SK-N-SH (cell line): ENCODE measurements around the gene TMEM50B. TPM values are rescaled to one million over a fixed set of nuclear protein-coding genes. Genes with fewer than 3 reads are reported as not detected.

Experiments used
- CTCF ChIA-PET: fragments of 300-600, 350-600 bp; formaldehyde crosslinking; extraction: SDS; loops from one replicate; lab custom pipeline; 2021; lab: Yijun Ruan, JAX
- POLR2A ChIA-PET: fragments of 350-600 bp; sonication (Branson Sonifier 250); formaldehyde crosslinking; extraction: SDS; loops from one replicate; lab custom pipeline; 2020; ENCODE audit warnings: antibody characterized with exemption, inconsistent platforms; lab: Yijun Ruan, JAX
- DNase-seq: peaks from one replicate; pipeline ENCODE4 v3.0.0; 2012
- H2AFZ ChIP-seq: fragments of 200-600 bp; sonication (generic); 2 replicates; pipeline ENCODE4 v1.8.1; 2016; ENCODE audit warnings: antibody characterized with exemption, mild to moderate bottlenecking, low read depth
- H3F3A ChIP-seq: fragments of 200-600 bp; sonication (generic); replicated peaks from 2 replicates; pipeline ENCODE3; 2016; ENCODE audit warnings: antibody characterized with exemption, mild to moderate bottlenecking; ENCODE audit not compliant: insufficient read depth
- H3K27ac ChIP-seq, 2 experiments: fragments of 200-500 bp in 1 of 2; fragments of 200-600 bp in 1 of 2; sonication (Bioruptor generic) in 1 of 2; sonication (generic), shearing (Covaris generic) in 1 of 2; 2 replicates each; pipeline versions ENCODE4 v1.5.1 to v1.6.1; 2014 to 2016; ENCODE audit warnings: low read depth in 2 of 2, inconsistent platforms in 1 of 2, low read length in 1 of 2, mild to moderate bottlenecking in 1 of 2, mixed read lengths in 1 of 2
- H3K27me3 ChIP-seq: fragments of 200-600 bp; sonication (generic), shearing (Covaris generic); 2 replicates; pipeline ENCODE4 v1.6.1; 2016; ENCODE audit warnings: mixed run types; ENCODE audit not compliant: insufficient read depth
- H3K36me3 ChIP-seq, 2 experiments: fragments of 200-500 bp in 1 of 2; fragments of 200-600 bp in 1 of 2; sonication (Bioruptor generic) in 1 of 2; sonication (generic) in 1 of 2; replicated peaks in 1 of 2; 2 replicates each; pipeline versions ENCODE3 to v1.5.1; 2014 to 2016; ENCODE audit warnings: low read length in 1 of 2, mild to moderate bottlenecking in 1 of 2; ENCODE audit not compliant: insufficient read depth in 2 of 2, control insufficient read depth in 1 of 2
- H3K4me1 ChIP-seq, 2 experiments: fragments of 200-500 bp in 1 of 2; fragments of 200-600 bp in 1 of 2; sonication (Bioruptor generic) in 1 of 2; sonication (generic), shearing (Covaris generic) in 1 of 2; 2 replicates each; pipeline versions ENCODE4 v1.5.1 to v1.6.1; 2014 to 2016; ENCODE audit warnings: low read depth in 1 of 2, low read length in 1 of 2, mixed run types in 1 of 2; ENCODE audit not compliant: insufficient read depth in 2 of 2, control insufficient read depth in 1 of 2
- H3K4me2 ChIP-seq: fragments of 200-600 bp; sonication (generic), shearing (Covaris generic); 2 replicates; pipeline ENCODE4 v1.6.1; 2017; ENCODE audit warnings: mixed run types
- H3K4me3 ChIP-seq, 2 experiments: fragments of 200-500 bp in 1 of 2; fragments of 200-600 bp in 1 of 2; sonication (Bioruptor generic) in 1 of 2; sonication (generic), shearing (Covaris generic) in 1 of 2; 2 replicates each; pipeline versions ENCODE4 v1.5.1 to v1.8.1; 2014 to 2016; ENCODE audit warnings: low read depth in 2 of 2, inconsistent platforms in 1 of 2, low read length in 1 of 2, mild to moderate bottlenecking in 1 of 2, mixed read lengths in 1 of 2, moderate library complexity in 1 of 2
- H3K79me2 ChIP-seq: fragments of 200-600 bp; sonication (generic); 2 replicates; pipeline ENCODE4 v1.8.1; 2017; ENCODE audit warnings: mild to moderate bottlenecking; ENCODE audit not compliant: insufficient read depth
- H3K9ac ChIP-seq: fragments of 200-600 bp; sonication (generic); 2 replicates; pipeline ENCODE4 v1.6.1; 2017; ENCODE audit warnings: mixed run types
- H3K9me2 ChIP-seq: fragments of 200-600 bp; sonication (generic); 2 replicates; pipeline ENCODE4 v1.6.1; 2017; ENCODE audit warnings: mixed run types
- H3K9me3 ChIP-seq: fragments of 200-600 bp; sonication (generic); 2 replicates; pipeline ENCODE4 v1.6.1; 2017; ENCODE audit warnings: mixed run types, mild to moderate bottlenecking, moderate library complexity
- H4K20me1 ChIP-seq: fragments of 200-600 bp; sonication (generic); 2 replicates; pipeline ENCODE4 v1.6.1; 2017; ENCODE audit warnings: mild to moderate bottlenecking, mixed run types; ENCODE audit not compliant: insufficient read depth
- CTCF ChIP-seq: fragments of 200-600 bp; sonication (generic); IDR thresholded peaks from 2 replicates; pipeline ENCODE4 v1.6.1; 2017; ENCODE audit warnings: antibody characterized with exemption, mild to moderate bottlenecking, moderate library complexity
- ELF1 ChIP-seq: IDR thresholded peaks from 2 replicates; pipeline ENCODE4 v1.4.0; 2012
- FOSL2 ChIP-seq: IDR thresholded peaks from 2 replicates; pipeline ENCODE4 v1.4.0; 2012; ENCODE audit warnings: low read depth, mild to moderate bottlenecking, moderate library complexity, borderline replicate concordance
- FOXJ3 ChIP-seq: sonication (generic); formaldehyde crosslinking; IDR thresholded peaks from 2 replicates; pipeline ENCODE4 v1.5.1; 2020; ENCODE audit warnings: mild to moderate bottlenecking, missing genetic modification reagents
- GATA2 ChIP-seq: sonication (generic); formaldehyde crosslinking; IDR thresholded peaks from 2 replicates; pipeline ENCODE4 v1.5.0; 2020; ENCODE audit warnings: mild to moderate bottlenecking, missing genetic modification reagents
- MAX ChIP-seq: IDR thresholded peaks from 2 replicates; pipeline ENCODE4 v1.4.0; 2012; ENCODE audit warnings: low read depth
- MXI1 ChIP-seq: IDR thresholded peaks from 2 replicates; pipeline ENCODE4 v1.6.1; 2012; ENCODE audit warnings: mild to moderate bottlenecking, low read depth, low read length, improper control_type of control experiment
- NRF1 ChIP-seq: IDR thresholded peaks from 2 replicates; pipeline ENCODE4 v1.6.1; 2012; ENCODE audit warnings: low read depth, mild to moderate bottlenecking, low read length
- PBX3 ChIP-seq: IDR thresholded peaks from 2 replicates; pipeline ENCODE4; 2012
- RCOR1 ChIP-seq: fragments of 150-350 bp; IDR thresholded peaks from 2 replicates; pipeline ENCODE4 v1.6.1; 2017; ENCODE audit warnings: antibody characterized with exemption, low read length
- REST ChIP-seq: IDR thresholded peaks from 2 replicates; pipeline ENCODE4 v1.6.1; 2012; ENCODE audit warnings: mild to moderate bottlenecking, low read depth, low read length, moderate library complexity
- SMC3 ChIP-seq: IDR thresholded peaks from 2 replicates; pipeline ENCODE4 v1.6.1; 2012; ENCODE audit warnings: low read depth, low read length, improper control_type of control experiment
- TAF1 ChIP-seq: IDR thresholded peaks from 2 replicates; pipeline ENCODE4 v1.6.1; 2012; ENCODE audit warnings: low read depth, mild to moderate bottlenecking, low read length, moderate library complexity, borderline replicate concordance
- USF2 ChIP-seq: fragments of 150-350 bp; IDR thresholded peaks from 2 replicates; pipeline ENCODE4 v1.6.1; 2017; ENCODE audit warnings: antibody characterized with exemption, low read length, low read depth, borderline replicate concordance
- WGBS: methylation state at CpG from one replicate; pipeline ENCODE4 v1.1.6; 2017; ENCODE audit warnings: low lambda C conversion rate; 5-methylcytosine and 5-hydroxymethylcytosine counted together
- polyA plus RNA-seq, 3 experiments: library from polyadenylated mRNA; depleted of rRNA; stranded (reverse); fragments of >200 nt; gene quantifications; 2 replicates each; pipeline ENCODE4 v1.2.3, GENCODE V29; 2012

The TMEM50B gene
- polyA plus RNA-seq, 1 of the 3 experiments (the other 2 are of a cell fraction) = 27.3 TPM

- Histone ChIP-seq H3K4me3 (no peak overlapping the region), H3F3A (peaks cover 9% of the 10 kb centered on the region), H3K4me1 (no peaks in the 10 kb centered on the region), H3K79me2 (no peaks in the 10 kb centered on the region), H3K9ac (no peak overlapping the region), H3K4me2 (no peak overlapping the region), H4K20me1 (no peaks in the 10 kb centered on the region), H3K9me3 (no peaks in the 10 kb centered on the region), H3K27ac (no peak overlapping the region), H3K36me3 (no peaks in the 10 kb centered on the region), H3K27me3 (no peaks in the 10 kb centered on the region), H3K9me2 (no peaks in the 10 kb centered on the region), H2AFZ (no peak overlapping the region)
- 94% methylated on average over 2 of the region's 2 CpGs for WGBS
- POLR2A ChIA-PET = interaction anchor here (4.7 kb wide), 1 partner anchor 12 kb away, joined by 56 read pairs; the partner anchor contains the start of gene TMEM50B
- CTCF ChIA-PET = interaction anchor here (3.8 kb wide), 1 partner anchor 12 kb away, joined by 15 read pairs; the partner anchor contains the start of gene TMEM50B
- DNase-seq = no peak
- TF ChIP-seq CTCF = no peak
- TF ChIP-seq FOSL2 = no peak
- TF ChIP-seq TAF1 = no peak
- no peak for TF ChIP-seq REST
Observed at GRCh38 chr21:33492571-33492970, 12.8 kb upstream of the TMEM50B start.

GRCh38 chr21:33491373-33492102 lies 11.8 kb upstream of the TMEM50B start, which contains the start of gene DNAJC28:
TSS of gene DNAJC28 (minus strand) at chr21:33491716. CDS start at chr21:33489393, 2,323 bp downstream.
- DNase-seq = peak; percentile 96
- H3K4me1 ChIP-seq = no peaks in the 10 kb centered on the region
- ChIA-PET CTCF (interaction anchor here (1.6 to 3.8 kb wide), 2 partner anchors 11 to 114 kb away, joined by 6 to 15 read pairs; partner anchors contain the start of gene TMEM50B), POLR2A (interaction anchor here (0.6 to 4.7 kb wide), 4 partner anchors 9 to 763 kb away, joined by 3 to 56 read pairs (median 3); partner anchors contain the start of gene TMEM50B)
- H2AFZ ChIP-seq = peak within 1 kb of the TSS; percentile 96
- H3K79me2 ChIP-seq = no peaks in the 10 kb centered on the region
- peak within 1 kb of the TSS; percentile 26 to 83; a peak in 2 of 4 replicates for H3K27ac ChIP-seq
- WGBS = under 1% methylated on average over 33 of the region's 52 CpGs
- H3F3A ChIP-seq = peaks cover 9% of the 10 kb centered on the region
- no peaks in the 10 kb centered on the region for H3K9me2 ChIP-seq
- no peaks in the 10 kb centered on the region for H3K9me3 ChIP-seq
- no peaks in the 10 kb centered on the region for H3K27me3 ChIP-seq
- H3K4me3 ChIP-seq = peak within 1 kb of the TSS; percentile 67 to 81
- H4K20me1 ChIP-seq = no peaks in the 10 kb centered on the region
- H3K4me2 ChIP-seq = peak within 1 kb of the TSS; percentile 82
- H3K36me3 ChIP-seq = no peaks in the 10 kb centered on the region
- peak within 1 kb of the TSS; percentile 61 for H3K9ac ChIP-seq
- TF ChIP-seq TAF1 = 0 out of 2 replicates have a peak, but pooled peaks have one; percentile 9
- no peak for TF ChIP-seq FOSL2
- TF ChIP-seq PBX3 = 0 out of 2 replicates have a peak, but pooled peaks have one; percentile 10
- no peak for TF ChIP-seq GATA2 (CRISPR knock-in tag)
- TF ChIP-seq MAX = peak; percentile 86
- TF ChIP-seq ELF1 = no peak
- TF ChIP-seq RCOR1 = no peak
- no peak for TF ChIP-seq FOXJ3 (CRISPR knock-in tag)
- TF ChIP-seq SMC3 = no peak
- TF ChIP-seq MXI1 = peak; percentile 63
- no peak for TF ChIP-seq CTCF
- no peak for TF ChIP-seq USF2
- peak; percentile 91 for TF ChIP-seq NRF1
